Panc1 (cell line): Measurements from ENCODE around the gene FGF2. TPM values are rescaled to one million over a fixed set of nuclear protein-coding genes. Genes with fewer than 3 reads are reported as not detected.

Source experiments
- ATAC-seq: fragments of 200-7000 bp; cut with Tn5 transposase; 2 replicates; pipeline ENCODE4 v1.9.1; 2020; ENCODE audit warnings: mild to moderate bottlenecking, moderate library complexity
- BruUV-seq: library from RNA; stranded (reverse); fragments of 400-500 nt; replicated peaks from 2 replicates; lab custom pipeline; 2021; lab: Mats Ljungman, UMichigan
- CTCF ChIA-PET: fragments of 300-600 bp; sonication (Branson Sonifier 250); formaldehyde crosslinking; loops from one replicate; lab custom pipeline; 2022; ENCODE audit warnings: antibody characterized with exemption; lab: Charles Lee
- POLR2A ChIA-PET: fragments of 300-600 bp; sonication (Branson Sonifier 250); formaldehyde crosslinking; loops from one replicate; lab custom pipeline; 2022; ENCODE audit warnings: antibody characterized with exemption; lab: Charles Lee
- DNase-seq: peaks from one replicate; pipeline ENCODE4 v3.0.0-alpha.2; 2010; ENCODE audit warnings: low read depth, low spot score
- H3K27ac ChIP-seq: 2 replicates; pipeline ENCODE4 v1.5.1; 2011; ENCODE audit warnings: mild to moderate bottlenecking, low read length, inconsistent platforms
- H3K27me3 ChIP-seq: fragments of 200-500 bp; sonication (Bioruptor generic); 2 replicates; pipeline ENCODE4 v1.6.0; 2014; ENCODE audit warnings: low read length, inconsistent platforms; ENCODE audit not compliant: control insufficient read depth, insufficient read depth
- H3K36me3 ChIP-seq: fragments of 200-500 bp; sonication (Bioruptor generic); 2 replicates; pipeline ENCODE4 v1.5.1; 2014; ENCODE audit warnings: inconsistent platforms, mild to moderate bottlenecking, low read length, moderate library complexity; ENCODE audit not compliant: control insufficient read depth, insufficient read depth
- H3K4me1 ChIP-seq: 2 replicates; pipeline ENCODE4 v1.5.1; 2011; ENCODE audit warnings: inconsistent platforms, mild to moderate bottlenecking, low read length, moderate library complexity; ENCODE audit not compliant: control insufficient read depth, insufficient read depth
- H3K4me3 ChIP-seq, 2 experiments: 2 replicates each; pipeline ENCODE4 v1.5.1; 2011 to 2012; ENCODE audit warnings: low read depth in 2 of 2, low read length in 2 of 2, mild to moderate bottlenecking in 2 of 2, inconsistent platforms in 1 of 2, moderate library complexity in 1 of 2
- H3K9me3 ChIP-seq: fragments of 200-500 bp; sonication (Bioruptor generic); 2 replicates; pipeline ENCODE4 v1.5.1; 2014; ENCODE audit warnings: low read depth, mild to moderate bottlenecking, inconsistent platforms, low read length, moderate library complexity; ENCODE audit not compliant: control insufficient read depth, insufficient read depth
- POLR2AphosphoS5 ChIP-seq: IDR thresholded peaks from 2 replicates; pipeline ENCODE4 v1.6.1; 2012; ENCODE audit warnings: mild to moderate bottlenecking, low read depth, low read length, moderate library complexity
- SIN3A ChIP-seq: IDR thresholded peaks from 2 replicates; pipeline ENCODE4 v1.6.1; 2012; ENCODE audit warnings: low read depth, mild to moderate bottlenecking, low read length, moderate library complexity, borderline replicate concordance; ENCODE audit not compliant: insufficient read depth
- TCF7L2 ChIP-seq: IDR thresholded peaks from 2 replicates; pipeline ENCODE4 v1.6.1; 2011; ENCODE audit warnings: mild to moderate bottlenecking, low read depth, low read length, inconsistent platforms
- in situ Hi-C: cut with HindIII; loops from 2 replicates; pipeline ENCODE4 v1.10.0; 2016; ENCODE audit warnings: low sequenced_read_pairs, low pct_unique_long_range_greater_than_20kb
- intact Hi-C: fragments of 100-400 bp; cut with micrococcal nuclease; formaldehyde crosslinking; loops from one replicate; pipeline ENCODE4 v1.10.0; 2022; ENCODE audit not compliant: unreplicated experiment
- total RNA-seq: library from RNA; stranded (reverse); gene quantifications from one replicate; pipeline ENCODE4 v1.2.1, GENCODE V29; 2021; ENCODE audit not compliant: unreplicated experiment
- TF ChIP-seq, protein P1 (sequence below): fragments of 450-650 bp; IDR thresholded peaks from 2 replicates; pipeline ENCODE4 v1.5.1; 2017; ENCODE audit warnings: mild to moderate bottlenecking
- TF ChIP-seq, protein P2 (sequence below), 2 experiments: IDR thresholded peaks; 2 replicates each; pipeline ENCODE4 v1.6.1; 2011 to 2012; ENCODE audit warnings: low read depth in 2 of 2, control low read depth in 1 of 2, low read length in 1 of 2, mild to moderate bottlenecking in 1 of 2, moderate library complexity in 1 of 2; ENCODE audit not compliant: insufficient read depth in 1 of 2

The FGF2 gene
- total RNA-seq, 1 experiment from 2014 or later: 21.7 TPM

DNA sequence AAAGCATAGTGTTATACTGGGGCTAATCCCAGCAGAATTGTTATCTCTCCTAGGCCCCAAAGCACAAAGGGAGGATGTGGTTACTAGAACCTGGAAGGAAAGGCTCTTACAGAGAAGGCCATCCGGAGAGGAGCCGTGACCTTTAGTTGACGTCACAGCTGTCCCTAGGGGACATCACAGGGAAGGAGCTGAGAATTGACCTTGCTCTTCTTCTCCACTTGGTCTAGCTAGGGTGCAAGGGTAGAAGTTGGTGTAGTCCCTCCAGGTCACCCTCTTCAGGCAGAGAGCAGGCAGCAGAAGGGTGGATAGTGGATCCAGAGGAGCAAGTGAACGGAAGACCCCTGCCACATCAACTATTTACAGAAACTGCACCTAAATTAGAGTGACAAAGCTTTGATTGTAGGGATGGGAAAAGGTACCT, 22.8 kb upstream of the FGF2 start:
- Histone ChIP-seq H3K27me3 (no peaks in the 10 kb centered on the region), H3K27ac (no peak overlapping the region), H3K4me1 (no peaks in the 10 kb centered on the region; the same call in 1 of the 2 replicates), H3K9me3 (no peaks in the 10 kb centered on the region), H3K4me3 (no peak overlapping the region), H3K36me3 (no peaks in the 10 kb centered on the region)
- ChIA-PET POLR2A (no interaction called here), CTCF (no interaction called here)
- BruUV-seq: no TSS peak
- in situ Hi-C loops (no loop called here), intact Hi-C loops (no loop called here)
- TF ChIP-seq, protein P1, sequence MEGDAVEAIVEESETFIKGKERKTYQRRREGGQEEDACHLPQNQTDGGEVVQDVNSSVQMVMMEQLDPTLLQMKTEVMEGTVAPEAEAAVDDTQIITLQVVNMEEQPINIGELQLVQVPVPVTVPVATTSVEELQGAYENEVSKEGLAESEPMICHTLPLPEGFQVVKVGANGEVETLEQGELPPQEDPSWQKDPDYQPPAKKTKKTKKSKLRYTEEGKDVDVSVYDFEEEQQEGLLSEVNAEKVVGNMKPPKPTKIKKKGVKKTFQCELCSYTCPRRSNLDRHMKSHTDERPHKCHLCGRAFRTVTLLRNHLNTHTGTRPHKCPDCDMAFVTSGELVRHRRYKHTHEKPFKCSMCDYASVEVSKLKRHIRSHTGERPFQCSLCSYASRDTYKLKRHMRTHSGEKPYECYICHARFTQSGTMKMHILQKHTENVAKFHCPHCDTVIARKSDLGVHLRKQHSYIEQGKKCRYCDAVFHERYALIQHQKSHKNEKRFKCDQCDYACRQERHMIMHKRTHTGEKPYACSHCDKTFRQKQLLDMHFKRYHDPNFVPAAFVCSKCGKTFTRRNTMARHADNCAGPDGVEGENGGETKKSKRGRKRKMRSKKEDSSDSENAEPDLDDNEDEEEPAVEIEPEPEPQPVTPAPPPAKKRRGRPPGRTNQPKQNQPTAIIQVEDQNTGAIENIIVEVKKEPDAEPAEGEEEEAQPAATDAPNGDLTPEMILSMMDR: no peak
- no peak for TF ChIP-seq TCF7L2
- TF ChIP-seq POLR2AphosphoS5: no peak
- no peak for TF ChIP-seq SIN3A
- TF ChIP-seq, protein P2, sequence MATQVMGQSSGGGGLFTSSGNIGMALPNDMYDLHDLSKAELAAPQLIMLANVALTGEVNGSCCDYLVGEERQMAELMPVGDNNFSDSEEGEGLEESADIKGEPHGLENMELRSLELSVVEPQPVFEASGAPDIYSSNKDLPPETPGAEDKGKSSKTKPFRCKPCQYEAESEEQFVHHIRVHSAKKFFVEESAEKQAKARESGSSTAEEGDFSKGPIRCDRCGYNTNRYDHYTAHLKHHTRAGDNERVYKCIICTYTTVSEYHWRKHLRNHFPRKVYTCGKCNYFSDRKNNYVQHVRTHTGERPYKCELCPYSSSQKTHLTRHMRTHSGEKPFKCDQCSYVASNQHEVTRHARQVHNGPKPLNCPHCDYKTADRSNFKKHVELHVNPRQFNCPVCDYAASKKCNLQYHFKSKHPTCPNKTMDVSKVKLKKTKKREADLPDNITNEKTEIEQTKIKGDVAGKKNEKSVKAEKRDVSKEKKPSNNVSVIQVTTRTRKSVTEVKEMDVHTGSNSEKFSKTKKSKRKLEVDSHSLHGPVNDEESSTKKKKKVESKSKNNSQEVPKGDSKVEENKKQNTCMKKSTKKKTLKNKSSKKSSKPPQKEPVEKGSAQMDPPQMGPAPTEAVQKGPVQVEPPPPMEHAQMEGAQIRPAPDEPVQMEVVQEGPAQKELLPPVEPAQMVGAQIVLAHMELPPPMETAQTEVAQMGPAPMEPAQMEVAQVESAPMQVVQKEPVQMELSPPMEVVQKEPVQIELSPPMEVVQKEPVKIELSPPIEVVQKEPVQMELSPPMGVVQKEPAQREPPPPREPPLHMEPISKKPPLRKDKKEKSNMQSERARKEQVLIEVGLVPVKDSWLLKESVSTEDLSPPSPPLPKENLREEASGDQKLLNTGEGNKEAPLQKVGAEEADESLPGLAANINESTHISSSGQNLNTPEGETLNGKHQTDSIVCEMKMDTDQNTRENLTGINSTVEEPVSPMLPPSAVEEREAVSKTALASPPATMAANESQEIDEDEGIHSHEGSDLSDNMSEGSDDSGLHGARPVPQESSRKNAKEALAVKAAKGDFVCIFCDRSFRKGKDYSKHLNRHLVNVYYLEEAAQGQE (IDR thresholded peaks at IDR 0.05; ENCODE audit: insufficient read depth in 1 of 2, low read depth in 2 of 2, low read length in 1 of 2): no peak
- ATAC-seq: no peak
- no peak for DNase-seq

DNA sequence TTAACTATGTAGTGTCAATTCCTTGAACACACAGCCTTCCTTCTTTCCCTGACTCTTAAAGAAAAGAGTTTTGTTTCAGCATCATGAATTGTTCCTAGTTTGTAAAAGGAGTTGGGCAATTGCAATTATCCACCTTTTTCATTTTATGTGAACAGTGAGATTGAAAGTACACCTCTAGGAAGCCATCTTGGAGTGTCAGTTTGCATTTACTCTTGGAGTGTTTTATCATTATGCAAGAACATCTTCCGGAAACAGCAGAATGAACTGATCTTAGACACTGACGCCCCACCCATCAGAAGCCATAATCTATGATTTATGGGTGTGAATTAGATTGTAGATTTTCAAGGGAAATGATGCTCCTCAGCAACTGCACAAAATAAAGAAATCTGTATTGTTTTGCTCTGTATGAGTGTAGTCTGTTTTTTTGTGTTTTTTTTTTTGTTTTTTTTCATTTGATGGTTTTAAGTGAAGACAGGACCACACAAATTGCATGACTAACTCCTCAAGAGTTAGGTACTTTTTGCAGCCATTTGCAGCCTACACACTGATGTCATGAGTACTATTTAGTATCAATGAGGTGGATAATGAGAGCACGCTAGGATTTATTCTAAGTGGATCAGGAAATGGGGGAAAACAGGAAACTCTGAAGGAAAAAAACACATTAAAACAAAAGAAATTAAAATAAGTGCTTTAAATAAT, 19.5 kb upstream of the FGF2 start:
- DNase-seq (no peak), ATAC-seq (no peak)
- POLR2A ChIA-PET: no interaction called here
- Histone ChIP-seq H3K27me3 (no peaks in the 10 kb centered on the region), H3K36me3 (no peaks in the 10 kb centered on the region), H3K4me1 (no peaks in the 10 kb centered on the region), H3K4me3 (no peak overlapping the region), H3K9me3 (no peaks in the 10 kb centered on the region), H3K27ac (no peak overlapping the region)
- no TSS peak for BruUV-seq
- CTCF ChIA-PET: no interaction called here
- in situ Hi-C loops: no loop called here
- TF ChIP-seq, protein P1: no peak
- TF ChIP-seq SIN3A (no peak), TCF7L2 (no peak), POLR2AphosphoS5 (no peak)
- TF ChIP-seq, protein P2 (IDR thresholded peaks at IDR 0.05; ENCODE audit: insufficient read depth in 1 of 2, low read depth in 2 of 2, low read length in 1 of 2): no peak
- intact Hi-C loops: no loop called here
